HG03135 (cell line): ENCODE measurements around the gene PCNX4.
"Not testable (repeated sequence)": the region's sequence is repeated elsewhere in the genome, so short reads cannot be mapped to it uniquely, and the experiment has no call there.

Experiments
- ATAC-seq: cut with Tn5 transposase; IDR thresholded peaks from one replicate; pipeline ENCODE4 v1.9.1; 2021; ENCODE audit warnings: mild to moderate bottlenecking, moderate library complexity; ENCODE audit not compliant: unreplicated experiment

PCNX4 gene

DNA sequence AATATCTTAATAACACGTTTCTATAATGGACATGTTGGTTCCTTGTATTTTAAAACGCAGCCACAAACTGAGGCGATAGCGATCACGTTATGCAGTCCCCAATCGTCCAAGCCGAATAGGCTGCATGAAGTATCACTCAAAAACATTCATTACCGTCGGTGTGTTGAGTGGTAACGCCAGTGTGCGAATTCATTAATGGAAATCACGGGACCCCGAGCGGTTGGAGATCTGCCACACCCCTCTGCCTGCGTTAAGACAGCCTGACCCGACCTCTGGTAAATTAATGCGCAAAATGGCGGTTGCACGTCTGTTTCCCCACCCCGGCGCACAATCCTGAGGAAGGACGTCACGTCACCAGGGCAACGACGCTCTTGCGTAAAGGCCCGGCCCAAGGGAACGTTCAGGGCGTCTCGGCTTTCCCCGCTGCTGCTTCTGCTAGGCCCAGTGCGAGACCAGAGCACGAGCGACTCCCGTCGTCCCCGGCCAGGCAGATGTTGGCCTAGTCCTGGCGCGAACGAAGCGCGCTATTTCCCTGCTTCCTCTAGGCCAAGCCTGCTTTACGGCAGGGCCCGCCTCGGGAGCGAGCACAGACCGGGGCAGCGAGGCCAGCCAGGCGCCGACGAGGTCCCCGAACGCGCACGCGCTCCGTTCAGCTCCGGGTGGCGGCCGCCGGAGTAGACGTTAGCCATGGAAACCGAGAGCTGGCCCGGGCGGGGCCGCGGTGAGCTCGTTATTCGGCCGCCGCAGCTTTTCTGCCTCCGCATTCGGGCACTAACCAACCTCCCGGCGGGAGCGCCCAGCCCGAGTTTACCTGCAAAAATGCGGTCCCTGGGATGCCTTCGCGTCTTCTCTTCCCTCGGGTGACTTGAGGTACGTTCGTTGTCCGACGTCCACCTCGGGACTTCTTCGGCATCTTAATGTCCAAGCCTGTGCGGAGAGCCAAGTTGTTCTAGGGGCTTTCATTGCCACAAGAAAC lies at the start of gene PCNX4:
Gene PCNX4, plus strand, starts transcription at position 374 of the 976 bp plus-strand sequence. CDS start 15,716 bp downstream, outside the sequence.
- ATAC-seq = peak; percentile 97

DNA sequence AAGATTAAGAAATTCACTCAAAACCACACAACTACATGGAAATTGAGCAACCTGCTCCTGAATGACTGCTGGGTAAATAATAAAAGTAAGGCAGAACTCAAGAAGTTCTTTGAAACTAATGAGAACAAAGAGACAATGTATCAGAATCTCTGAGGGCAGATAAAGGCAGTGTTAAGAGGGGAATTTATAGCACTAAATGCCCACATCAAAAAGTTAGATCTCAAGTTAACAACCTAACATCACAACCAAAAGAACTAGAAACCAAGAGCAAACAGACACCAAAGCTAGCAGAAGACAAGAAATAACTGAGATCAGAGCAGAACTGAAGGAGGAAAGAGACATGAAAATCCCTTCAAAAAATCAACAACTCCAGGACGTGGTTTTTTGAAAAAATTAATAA lies 43.7 kb upstream of the PCNX4 start:
- not testable (repeated sequence) for ATAC-seq

DNA sequence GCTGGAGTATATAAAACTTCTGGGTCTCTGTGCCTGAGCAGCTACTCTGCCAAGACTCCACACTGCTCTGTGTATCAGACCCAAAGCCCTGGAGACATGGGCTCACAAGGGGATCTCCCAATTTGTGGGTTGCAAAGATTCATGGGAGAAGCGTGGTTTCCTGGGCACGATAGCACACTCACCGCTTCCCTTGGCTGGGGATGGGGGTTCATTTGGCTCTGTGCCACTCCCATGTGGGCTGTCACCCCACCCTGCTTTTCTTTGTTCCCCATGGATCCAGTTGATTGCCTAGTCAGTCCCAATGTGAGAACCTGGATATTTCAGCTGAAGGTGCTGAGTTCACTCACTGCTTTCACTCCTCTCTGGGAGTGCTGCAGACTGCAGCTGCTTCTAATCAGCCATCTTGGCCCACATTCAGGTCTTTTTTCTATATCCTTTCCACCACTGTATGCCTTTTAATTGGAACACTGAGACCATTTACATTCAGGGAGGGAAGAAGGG lies 40.0 kb upstream of the PCNX4 start:
- ATAC-seq = no peak

DNA sequence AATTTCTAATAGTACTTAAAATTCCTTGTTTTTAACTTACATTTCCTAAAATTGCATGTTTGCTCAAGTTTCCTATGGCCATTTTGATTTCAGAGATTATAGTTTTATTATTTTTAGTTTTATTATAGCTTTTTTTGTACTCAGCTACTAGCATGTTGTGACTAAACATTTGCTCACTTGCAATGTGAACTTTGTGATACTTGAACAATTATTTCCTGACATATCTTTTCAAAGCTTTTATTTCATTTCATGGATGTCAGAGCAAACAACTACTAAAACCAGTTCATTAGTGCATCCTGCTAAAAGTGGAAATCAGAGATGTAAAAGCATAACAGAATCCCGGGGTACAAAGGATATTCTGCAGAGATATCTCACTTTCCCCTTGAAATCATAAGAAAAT lies 33.6 kb upstream of the PCNX4 start:
- ATAC-seq = no peak

DNA sequence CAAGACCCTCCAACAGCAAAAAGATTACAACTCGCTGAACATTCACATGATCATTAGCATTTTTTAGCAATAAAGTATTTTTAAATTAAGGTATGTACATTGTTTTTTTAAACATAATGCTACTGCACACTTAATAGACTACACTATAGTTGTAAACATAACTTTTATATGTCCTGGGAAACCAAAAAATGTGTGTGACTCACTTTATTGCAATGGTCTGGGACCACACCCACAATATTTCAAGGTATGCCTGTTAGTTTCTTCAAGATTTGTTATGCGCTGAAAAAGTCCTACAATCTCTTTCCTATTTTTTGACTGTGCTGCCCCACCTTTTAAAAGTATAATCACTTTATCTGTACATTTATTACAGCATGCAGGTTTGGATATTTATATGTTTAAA lies 30.4 kb upstream of the PCNX4 start:
- no peak for ATAC-seq

DNA sequence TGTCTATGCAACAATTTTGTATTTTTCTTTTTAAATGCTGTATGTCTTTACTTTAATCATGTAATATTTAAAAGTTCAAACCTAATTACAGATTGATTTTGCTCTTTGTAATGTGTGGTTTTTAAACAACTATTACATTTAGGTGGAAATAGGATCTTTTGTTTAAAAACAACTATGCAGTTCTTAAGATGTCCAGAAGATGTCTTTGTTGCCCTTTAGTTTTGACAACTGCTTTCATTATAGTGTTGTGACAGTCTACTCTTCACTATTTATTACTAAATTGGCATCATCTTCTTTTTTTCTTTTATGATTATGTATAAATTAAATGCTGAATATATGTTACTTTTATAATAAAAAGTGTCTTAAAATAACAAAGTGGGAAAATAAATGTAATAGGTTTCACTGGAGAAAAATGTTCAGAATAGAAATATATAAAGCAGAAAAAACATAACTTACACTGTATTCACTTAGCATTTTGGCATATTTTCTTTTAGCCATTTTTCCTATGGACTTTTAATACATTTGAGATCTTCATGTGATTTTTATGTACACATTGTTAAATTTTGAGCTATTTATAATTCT lies 27.1 kb upstream of the PCNX4 start:
- ATAC-seq = no peak

DNA sequence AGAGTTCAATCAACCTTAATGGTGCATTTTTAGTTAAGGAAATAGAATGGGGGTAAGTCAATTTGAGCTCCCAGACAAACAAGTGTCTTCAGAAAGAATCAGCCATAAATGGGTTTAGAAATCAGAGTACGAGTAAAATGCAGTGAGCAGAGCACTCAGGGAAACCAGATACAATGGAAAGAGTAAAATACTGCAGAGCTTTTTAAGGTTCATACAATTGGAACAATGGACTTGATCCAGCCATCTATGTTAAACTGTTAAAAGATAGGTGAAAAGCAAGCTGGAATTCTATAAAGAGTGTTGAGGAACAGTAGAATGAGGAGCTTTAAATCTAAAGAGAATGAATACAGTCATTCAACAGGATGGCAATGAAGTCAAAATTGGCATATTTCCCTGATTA lies 23.8 kb upstream of the PCNX4 start:
- ATAC-seq = no peak

DNA sequence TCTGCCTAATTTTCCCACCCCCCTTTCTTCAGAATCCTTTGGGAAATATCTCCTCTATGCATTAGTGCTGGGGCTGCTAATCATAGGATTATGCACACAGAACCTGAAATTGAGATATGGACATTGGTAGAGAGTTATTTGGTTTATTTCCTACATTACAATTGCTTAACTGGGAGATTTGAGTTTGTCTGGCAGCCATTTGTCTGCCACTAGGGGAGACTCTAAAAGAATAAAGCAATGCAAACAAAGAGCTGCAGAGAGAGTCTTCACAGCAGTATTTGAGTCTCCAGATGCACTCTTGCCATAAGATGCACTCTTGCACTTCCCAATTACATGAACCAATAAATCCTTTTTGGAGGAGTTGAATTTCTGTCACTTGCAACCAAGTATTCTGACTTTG lies 12.0 kb upstream of the PCNX4 start:
- ATAC-seq = no peak

DNA sequence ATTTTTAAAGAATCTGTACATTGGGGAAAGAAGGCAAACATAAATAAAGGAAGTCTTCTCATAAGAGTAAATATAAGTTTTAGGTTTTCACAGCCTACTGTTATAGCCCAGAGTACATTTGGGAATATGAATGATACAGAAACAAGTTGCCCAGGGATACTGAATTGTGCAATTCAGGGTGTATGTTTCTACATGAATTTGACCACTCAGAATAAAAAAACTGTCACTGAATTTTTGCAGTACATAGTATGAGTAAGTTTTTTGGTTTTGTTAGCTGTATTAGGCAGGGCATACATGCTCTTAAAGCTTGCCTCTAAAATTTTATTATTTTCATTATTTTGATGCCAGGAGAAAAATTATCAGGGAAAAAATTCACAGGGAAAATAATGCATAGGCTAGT lies 6.6 kb upstream of the PCNX4 start:
- no peak for ATAC-seq

DNA sequence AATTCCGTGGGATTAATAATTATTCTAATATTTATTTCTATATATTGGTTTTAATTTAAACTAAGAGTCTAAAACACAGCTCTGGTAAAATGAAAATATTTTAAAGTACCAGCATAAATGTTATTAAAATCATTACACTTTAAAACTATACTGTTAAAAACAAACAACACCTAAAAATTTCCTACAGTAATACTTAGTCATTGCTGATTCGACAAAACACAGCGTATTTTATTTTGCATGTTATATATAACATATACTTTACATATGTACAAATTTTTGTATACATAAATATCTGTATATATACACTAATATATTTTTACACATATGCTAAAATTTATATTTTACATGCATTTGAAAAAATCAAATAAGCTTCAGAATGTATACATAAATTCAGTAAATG lies 6.0 kb upstream of the PCNX4 start:
- ATAC-seq = no peak

DNA sequence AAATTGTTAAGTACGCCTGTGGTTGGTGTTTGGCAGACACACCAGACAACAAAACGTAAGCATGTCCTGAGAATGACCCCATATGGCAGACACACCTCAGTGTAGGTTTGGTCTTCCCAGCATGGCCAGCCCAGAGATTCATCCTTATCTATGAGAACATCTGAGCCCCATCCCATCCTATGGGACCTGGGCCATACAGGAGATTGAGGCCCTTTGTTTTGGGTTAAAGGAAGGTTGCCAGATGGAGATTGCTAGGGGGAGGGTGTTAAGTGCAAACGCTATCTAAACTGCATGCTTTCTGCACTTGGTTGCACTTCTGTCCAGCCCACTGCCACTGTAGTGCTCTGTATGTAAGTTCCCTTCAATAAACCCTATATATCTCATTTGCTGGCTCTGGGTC lies 4.1 kb upstream of the PCNX4 start:
- no peak for ATAC-seq

DNA sequence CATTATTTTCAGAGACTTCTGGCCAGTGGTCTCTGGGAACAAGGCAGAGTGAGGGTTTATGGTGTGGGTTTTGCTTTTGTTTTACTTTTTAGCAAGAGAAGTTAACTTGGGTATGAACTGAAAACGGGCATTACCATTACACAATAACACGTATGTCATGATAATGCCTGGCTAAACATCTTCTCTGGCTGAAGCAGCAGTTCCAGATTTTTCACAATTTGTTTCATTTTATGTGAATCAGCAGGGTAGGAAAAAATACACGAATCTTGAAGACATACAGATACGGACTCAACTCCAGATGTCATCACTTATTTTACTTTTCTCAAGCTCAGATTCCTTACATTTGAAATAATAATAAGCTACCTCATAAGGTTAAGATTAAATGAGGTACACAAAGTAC lies 2.5 kb upstream of the PCNX4 start:
- ATAC-seq = no peak

DNA sequence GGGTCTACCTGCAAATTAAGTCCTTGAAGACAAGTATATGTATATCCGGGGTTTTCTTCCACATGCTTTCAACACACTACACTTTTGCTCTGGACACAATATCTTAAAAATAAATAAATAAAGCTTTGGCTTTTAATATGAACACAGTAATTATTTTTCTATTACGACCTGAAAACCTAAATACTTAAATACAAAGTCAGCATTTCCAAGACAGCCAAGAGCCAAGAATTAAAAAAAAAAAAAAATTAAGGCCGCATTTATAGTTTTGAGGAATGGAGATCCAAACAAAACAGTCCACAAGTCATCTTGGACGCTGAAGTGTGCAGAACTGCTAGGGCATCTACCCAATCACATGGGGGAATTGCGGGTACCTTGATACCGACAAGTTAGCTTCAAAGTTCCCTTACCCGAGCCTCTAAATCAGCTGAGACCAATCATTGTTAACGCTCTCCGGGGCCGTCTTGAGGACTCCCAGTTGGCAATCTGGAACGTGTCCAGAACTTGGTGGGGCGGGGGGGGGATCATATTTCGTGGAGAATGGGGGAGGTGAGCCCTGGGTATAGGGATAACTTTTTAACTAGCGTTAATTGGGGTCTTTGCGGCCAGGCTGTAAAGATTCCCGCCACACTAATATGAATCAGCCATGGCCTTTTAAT lies 731 bp upstream of the PCNX4 start:
- ATAC-seq = no peak

DNA sequence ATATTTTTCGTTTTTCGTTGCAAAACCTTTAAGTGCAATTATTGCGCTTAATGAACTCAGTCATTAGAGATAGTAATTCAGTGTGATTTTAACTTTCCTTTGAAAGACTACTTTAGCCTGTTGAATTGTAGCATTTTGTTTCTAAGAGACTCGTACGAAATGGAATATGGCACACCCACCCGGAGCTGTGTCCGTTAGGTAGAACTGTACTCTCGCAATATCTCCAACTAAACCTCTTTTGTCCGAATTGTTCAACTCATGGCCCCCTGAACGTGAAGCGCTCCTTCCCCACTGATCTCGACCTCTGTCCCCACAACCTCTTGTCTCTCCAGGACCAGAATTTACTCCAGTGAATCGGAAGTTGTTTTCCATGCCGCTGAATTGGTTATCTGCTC lies 800 bp downstream of the PCNX4 start:
- no peak for ATAC-seq

DNA sequence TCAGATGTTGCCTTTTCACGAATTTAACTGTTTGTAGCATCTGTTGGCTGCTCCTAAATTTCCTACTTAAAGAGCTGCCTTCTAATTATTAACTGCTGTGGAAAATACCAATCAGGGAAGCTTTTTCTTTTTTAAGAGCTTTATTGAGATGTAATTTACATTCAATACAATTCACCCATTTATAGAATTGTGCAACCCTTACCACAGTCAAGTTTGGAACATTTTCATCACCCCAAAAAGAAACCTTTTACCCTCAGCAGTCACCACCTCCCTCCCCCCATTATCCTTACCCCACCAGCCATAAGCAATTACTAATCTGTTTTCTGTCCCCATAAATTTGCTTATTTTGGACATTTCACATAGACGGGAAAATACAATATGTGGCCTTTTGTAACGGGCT lies 1.4 kb downstream of the PCNX4 start:
- no peak for ATAC-seq

DNA sequence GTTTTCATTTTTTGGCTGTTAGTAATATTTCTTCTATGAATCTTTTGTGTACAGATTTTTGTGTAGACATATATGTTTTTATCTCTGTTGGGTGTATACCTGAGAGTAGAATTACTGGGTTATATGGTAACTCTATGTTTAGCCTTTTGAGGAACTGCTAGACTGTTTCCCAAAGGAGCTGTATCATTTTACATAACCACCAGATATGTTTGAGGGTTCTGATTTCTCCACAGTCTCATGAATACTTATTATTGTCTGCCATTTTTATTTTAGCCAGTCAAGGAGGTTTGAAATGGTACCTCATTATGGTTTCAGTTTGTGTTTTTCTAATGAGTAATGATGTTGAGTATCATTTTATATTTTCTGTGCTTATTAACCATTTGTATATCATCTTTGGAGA lies 1.9 kb downstream of the PCNX4 start:
- no peak for ATAC-seq

DNA sequence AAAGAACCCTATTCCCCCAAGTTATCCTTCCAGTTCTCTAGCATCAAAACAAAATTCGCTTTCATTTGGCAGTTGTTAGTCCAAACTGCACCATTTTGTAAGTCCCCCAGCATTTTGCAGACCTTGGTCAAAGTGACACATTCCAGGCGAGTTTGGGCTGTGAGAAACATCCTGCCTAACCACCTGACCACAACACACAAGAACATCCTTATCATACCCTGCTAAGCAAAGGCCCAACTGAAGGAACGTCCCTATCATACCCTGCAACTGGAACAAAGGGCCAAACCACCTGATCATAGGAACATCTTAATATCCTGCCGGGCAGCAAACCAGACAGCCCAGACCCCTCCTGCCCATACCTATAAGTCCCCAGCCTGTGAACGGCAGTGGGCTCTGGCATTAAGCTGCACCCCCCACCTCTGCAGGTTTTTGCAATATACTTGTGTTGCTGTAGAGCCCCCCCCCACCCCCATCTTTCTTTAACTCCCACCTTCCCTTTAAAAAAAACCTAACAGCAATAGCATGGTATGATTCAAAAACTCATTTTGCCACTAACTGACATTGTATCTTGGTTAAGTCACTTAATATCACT lies 2.7 kb downstream of the PCNX4 start:
- ATAC-seq = no peak

DNA sequence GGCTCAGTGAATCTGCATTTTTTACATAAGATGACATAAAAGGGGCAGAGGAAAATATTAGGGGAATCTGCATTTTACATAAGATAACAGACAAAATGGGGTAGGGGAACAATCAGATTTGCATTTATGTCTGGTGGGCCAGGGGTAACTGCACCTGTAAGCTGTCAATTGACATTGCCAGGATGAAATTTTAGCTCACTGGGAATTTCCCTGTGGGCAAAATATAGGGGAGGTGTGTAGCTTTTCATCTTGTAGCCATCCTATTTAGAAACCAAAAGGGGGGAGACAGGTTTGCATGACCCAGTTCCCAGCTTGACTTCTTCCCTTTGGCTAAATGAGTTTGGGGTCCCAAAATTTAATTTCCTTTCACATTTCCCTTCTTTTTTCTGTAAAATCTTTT lies 3.5 kb downstream of the PCNX4 start:
- no peak for ATAC-seq

DNA sequence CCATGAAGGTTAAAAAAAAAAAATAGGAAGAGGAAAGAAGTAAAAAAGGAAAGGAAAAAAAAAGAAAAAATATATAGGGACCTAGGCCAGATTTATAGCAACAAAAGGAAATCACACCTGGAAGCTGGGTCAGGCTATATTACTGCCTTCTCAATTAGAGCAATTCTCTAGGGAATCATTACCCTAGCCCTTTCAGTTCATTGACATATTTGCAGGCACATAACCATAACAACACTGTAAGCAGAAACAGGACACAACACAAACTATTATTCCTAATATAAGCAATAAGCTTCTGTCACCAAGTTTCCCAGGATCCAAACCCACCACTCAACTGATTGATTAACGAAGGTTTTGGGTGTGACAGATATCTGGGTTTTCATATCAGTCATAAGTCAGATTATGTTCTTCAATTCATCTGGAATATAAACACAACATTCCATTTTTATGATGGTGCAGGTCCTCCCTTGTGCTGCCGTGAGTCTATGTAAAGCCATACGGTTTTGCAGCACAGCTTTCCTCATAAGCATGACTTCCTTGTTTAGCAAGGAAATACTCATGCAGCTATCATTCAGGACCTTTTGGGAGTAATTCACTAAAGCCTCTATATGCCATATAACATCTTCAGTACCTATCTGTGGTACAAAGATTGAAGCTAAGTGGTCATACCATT lies 4.2 kb downstream of the PCNX4 start:
- no peak for ATAC-seq

DNA sequence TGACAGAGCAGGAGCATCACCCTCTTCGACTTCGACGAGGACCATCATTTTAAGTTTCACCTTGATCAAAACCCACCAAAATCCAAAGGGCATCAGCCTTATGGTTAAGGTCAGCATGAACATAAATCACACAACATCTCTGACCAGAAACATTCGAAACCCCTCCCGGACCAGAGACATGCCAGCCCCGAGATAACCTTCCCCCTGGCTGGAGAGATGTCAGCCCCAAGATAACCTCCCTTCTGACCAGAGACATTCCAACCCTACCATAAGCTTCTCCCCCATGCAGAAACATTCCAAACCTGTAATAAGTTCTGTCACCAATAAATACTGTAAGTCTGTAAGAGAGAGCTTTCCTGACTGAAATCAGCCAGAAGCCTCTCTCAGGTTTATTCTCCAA lies 6.3 kb downstream of the PCNX4 start:
- no peak for ATAC-seq

DNA sequence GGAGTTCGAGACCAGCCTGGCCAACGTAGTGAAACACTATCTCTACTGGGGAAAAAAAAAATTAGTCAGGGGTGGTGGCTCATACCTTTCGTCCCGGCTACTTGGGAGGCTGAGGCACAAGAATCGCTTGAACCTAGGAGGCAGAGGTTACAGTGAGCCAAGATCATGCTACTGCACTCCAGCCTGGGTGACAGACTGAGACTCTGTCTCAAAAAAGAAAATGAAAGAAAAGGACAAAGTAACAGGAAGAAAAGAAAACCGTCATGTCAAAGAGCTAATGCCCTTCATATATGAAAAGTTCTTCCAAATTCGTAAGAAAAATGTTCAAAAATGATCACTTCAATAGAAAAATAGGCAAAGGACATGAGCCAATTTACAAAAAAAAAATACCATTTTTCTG lies 8.1 kb downstream of the PCNX4 start:
- not testable (repeated sequence) for ATAC-seq
